Endothelial cell of umbilical vein (primary cell): ENCODE measurements around the gene SUCLG2. TPM values are rescaled to one million over a fixed set of nuclear protein-coding genes. Genes with fewer than 3 reads are reported as not detected.

ENCODE experiments used
- BruUV-seq: library from RNA; stranded (reverse); fragments of 400-500 nt; replicated peaks from 2 replicates; lab custom pipeline; 2021; lab: Mats Ljungman, UMichigan
- CTCF ChIA-PET: fragments of 300-600, 350-600 bp; sonication (Branson Sonifier 250); formaldehyde crosslinking; loops from one replicate; lab custom pipeline; 2021; ENCODE audit warnings: antibody characterized with exemption, inconsistent platforms; lab: Charles Lee
- POLR2A ChIA-PET: fragments of 300-600, 350-600 bp; sonication (Branson Sonifier 250); formaldehyde crosslinking; loops from one replicate; lab custom pipeline; 2021; ENCODE audit warnings: antibody characterized with exemption, inconsistent platforms; lab: Charles Lee
- DNase-seq: peaks from one replicate; pipeline ENCODE4 v3.0.0-alpha.2; 2011; ENCODE audit warnings: low read depth, low spot score
- FAIRE-seq: peaks from 2 replicates; lab custom pipeline; 2011; peaks lifted over from hg19 to GRCh38; lab: Jason Lieb, UNC
- H2AFZ ChIP-seq: 2 replicates; pipeline ENCODE4 v1.6.0; 2012; ENCODE audit warnings: low read depth, low read length, control low read depth, inconsistent platforms
- H3K27ac ChIP-seq: 2 replicates; pipeline ENCODE4 v1.5.1; 2011; ENCODE audit warnings: low read depth, mild to moderate bottlenecking, control low read depth, low read length, moderate library complexity; ENCODE audit not compliant: insufficient read depth
- H3K27me3 ChIP-seq, 2 experiments: 2 replicates each; pipeline versions ENCODE4 v1.6.0 to v1.6.1; 2011; ENCODE audit warnings: low read length in 2 of 2, mixed read lengths in 1 of 2; ENCODE audit not compliant: control insufficient read depth in 2 of 2, insufficient read depth in 2 of 2
- H3K36me3 ChIP-seq, 2 experiments: 2 replicates in 1 of 2; 3 replicates in 1 of 2; pipeline ENCODE4 v1.5.1; 2011; ENCODE audit warnings: low read length in 2 of 2, mild to moderate bottlenecking in 1 of 2, moderate library complexity in 1 of 2; ENCODE audit not compliant: control insufficient read depth in 2 of 2, insufficient read depth in 2 of 2; ENCODE audit errors: extremely low read depth in 1 of 2
- H3K4me1 ChIP-seq: 3 replicates; pipeline ENCODE4 v1.5.1; 2011; ENCODE audit warnings: mild to moderate bottlenecking, low read length; ENCODE audit not compliant: control insufficient read depth, insufficient read depth; ENCODE audit errors: extremely low read depth
- H3K4me2 ChIP-seq: 2 replicates; pipeline ENCODE4 v1.6.1; 2011; ENCODE audit warnings: low read length, control low read depth, mixed read lengths; ENCODE audit not compliant: insufficient read depth
- H3K4me3 ChIP-seq, 3 experiments: fragments of 200-600 bp in 1 of 3; sonication (generic), shearing (Covaris generic) in 1 of 3; replicated peaks in 1 of 3; 2 replicates each; pipeline ENCODE4 v1.5.1; 2011 to 2016; ENCODE audit warnings: control low read depth in 3 of 3, low read length in 3 of 3, mild to moderate bottlenecking in 2 of 3, inconsistent platforms in 1 of 3, low read depth in 1 of 3, moderate library complexity in 1 of 3; ENCODE audit not compliant: insufficient read depth in 1 of 3
- H3K79me2 ChIP-seq: 2 replicates; pipeline ENCODE4 v1.6.0; 2012; ENCODE audit warnings: low read length, inconsistent platforms; ENCODE audit not compliant: control insufficient read depth, insufficient read depth
- H3K9ac ChIP-seq: replicated peaks from 2 replicates; pipeline ENCODE3; 2011; ENCODE audit warnings: low read length, control low read depth; ENCODE audit not compliant: insufficient read depth; ENCODE audit errors: extremely low read depth
- H3K9me1 ChIP-seq: replicated peaks from 3 replicates; pipeline ENCODE4 v1.6.0; 2011; ENCODE audit warnings: mild to moderate bottlenecking, low read length; ENCODE audit not compliant: control insufficient read depth, insufficient read depth; ENCODE audit errors: extremely low read depth
- H3K9me3 ChIP-seq: replicated peaks from 2 replicates; pipeline ENCODE4 v1.5.1; 2012; ENCODE audit warnings: low read length, inconsistent platforms; ENCODE audit not compliant: control insufficient read depth, insufficient read depth
- H4K20me1 ChIP-seq: replicated peaks from 2 replicates; pipeline ENCODE3; 2011; ENCODE audit warnings: mild to moderate bottlenecking, low read length; ENCODE audit not compliant: control insufficient read depth, insufficient read depth; ENCODE audit errors: extremely low read depth
- EZH2 ChIP-seq: IDR thresholded peaks from 2 replicates; pipeline ENCODE4 v1.6.1; 2012; ENCODE audit warnings: borderline replicate concordance, low read depth, mild to moderate bottlenecking, moderate library complexity, low read length, inconsistent platforms; ENCODE audit not compliant: severe bottlenecking
- FOS ChIP-seq: IDR thresholded peaks from 2 replicates; pipeline ENCODE4 v1.6.1; 2011; ENCODE audit warnings: mild to moderate bottlenecking, low read length, moderate library complexity, borderline replicate concordance; ENCODE audit not compliant: insufficient read depth
- GATA2 ChIP-seq: IDR thresholded peaks from 2 replicates; pipeline ENCODE4 v1.7.0; 2011; ENCODE audit warnings: low read depth, mild to moderate bottlenecking, moderate library complexity, mixed read lengths, low read length; ENCODE audit not compliant: insufficient read length, insufficient read depth
- JUN ChIP-seq: IDR thresholded peaks from 2 replicates; pipeline ENCODE4 v1.6.1; 2011; ENCODE audit warnings: borderline replicate concordance, low read depth; ENCODE audit not compliant: insufficient read length, insufficient read depth
- MYC ChIP-seq: IDR thresholded peaks from one replicate; pipeline ENCODE4 v1.6.1; 2011; ENCODE audit warnings: mild to moderate bottlenecking, low read depth, low read length
- POLR2A ChIP-seq: IDR thresholded peaks from 2 replicates; pipeline ENCODE4 v1.6.1; 2012; ENCODE audit warnings: low read depth, mild to moderate bottlenecking, control low read depth, low read length
- POLR2AphosphoS5 ChIP-seq: IDR thresholded peaks from 2 replicates; pipeline ENCODE4 v1.6.1; 2012; ENCODE audit warnings: low read depth, mild to moderate bottlenecking, control low read depth, low read length, moderate library complexity; ENCODE audit not compliant: insufficient read depth
- dilution Hi-C: fragments of 300-500 bp; cut with MboI; formaldehyde crosslinking; loops from one replicate; pipeline ENCODE4 v1.15.0; 2019; ENCODE audit warnings: low sequenced_read_pairs; ENCODE audit not compliant: extremely low pct_ligation_motif_present
- intact Hi-C: fragments of 100-400 bp; cut with micrococcal nuclease; formaldehyde crosslinking; loops from one replicate; pipeline ENCODE4 v1.10.0; 2022
- polyA plus RNA-seq, 4 experiments: library from polyadenylated mRNA; depleted of rRNA in 3 of 4; stranded (reverse) in 3 of 4; unstranded in 1 of 4; fragments of >200 nt; gene quantifications; 2 replicates each; pipeline versions ENCODE4 v1.2.1 to v1.2.3, GENCODE V29; 2011 to 2012; ENCODE audit warnings: missing spikeins in 1 of 4
- total RNA-seq: library from RNA; stranded (reverse); gene quantifications from 2 replicates; pipeline ENCODE4 v1.2.3, GENCODE V29; 2021
- TF ChIP-seq, protein P1 (sequence below), 2 donors: IDR thresholded peaks; 1 replicate in 1 of 2; 2 replicates in 1 of 2; pipeline ENCODE4 v1.5.1; 2011; ENCODE audit warnings: low read length in 2 of 2, mild to moderate bottlenecking in 2 of 2, moderate library complexity in 2 of 2, control low read depth in 1 of 2, inconsistent platforms in 1 of 2, low read depth in 1 of 2; ENCODE audit not compliant: insufficient read depth in 1 of 2; ENCODE audit errors: extremely low read depth in 1 of 2
- TF ChIP-seq, protein P2 (sequence below): IDR thresholded peaks from 2 replicates; pipeline ENCODE4 v1.6.1; 2011; ENCODE audit not compliant: insufficient read depth, insufficient read length

SUCLG2 gene
- total and polyA plus RNA-seq, 2 donors (not counting 3 experiments of a cell fraction or from before 2014, with no cell fraction given) = 8.1 to 38.3 TPM

DNA sequence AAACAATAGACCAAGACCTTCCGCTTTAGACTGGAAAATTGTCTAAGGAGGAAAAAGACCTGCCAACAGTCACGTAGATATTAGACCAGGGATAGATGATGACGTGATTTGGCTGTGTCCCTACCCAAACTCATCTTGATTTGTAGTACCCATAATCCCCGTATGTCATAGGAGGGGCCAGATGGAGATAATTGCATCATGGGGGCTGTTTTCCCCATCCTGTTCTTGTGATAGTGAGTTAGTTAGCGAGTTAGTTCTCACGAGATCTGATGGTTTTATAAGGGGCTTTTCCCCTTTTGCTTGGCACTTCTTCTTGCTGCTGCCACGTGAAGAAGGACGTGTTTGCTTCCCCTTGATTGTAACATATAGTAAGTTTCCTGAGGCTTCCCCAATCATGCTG is 31.7 kb upstream of the SUCLG2 start:
- no peaks in the 10 kb centered on the region for H3K36me3 ChIP-seq
- H2AFZ ChIP-seq = no peak overlapping the region
- TF ChIP-seq, protein P1, sequence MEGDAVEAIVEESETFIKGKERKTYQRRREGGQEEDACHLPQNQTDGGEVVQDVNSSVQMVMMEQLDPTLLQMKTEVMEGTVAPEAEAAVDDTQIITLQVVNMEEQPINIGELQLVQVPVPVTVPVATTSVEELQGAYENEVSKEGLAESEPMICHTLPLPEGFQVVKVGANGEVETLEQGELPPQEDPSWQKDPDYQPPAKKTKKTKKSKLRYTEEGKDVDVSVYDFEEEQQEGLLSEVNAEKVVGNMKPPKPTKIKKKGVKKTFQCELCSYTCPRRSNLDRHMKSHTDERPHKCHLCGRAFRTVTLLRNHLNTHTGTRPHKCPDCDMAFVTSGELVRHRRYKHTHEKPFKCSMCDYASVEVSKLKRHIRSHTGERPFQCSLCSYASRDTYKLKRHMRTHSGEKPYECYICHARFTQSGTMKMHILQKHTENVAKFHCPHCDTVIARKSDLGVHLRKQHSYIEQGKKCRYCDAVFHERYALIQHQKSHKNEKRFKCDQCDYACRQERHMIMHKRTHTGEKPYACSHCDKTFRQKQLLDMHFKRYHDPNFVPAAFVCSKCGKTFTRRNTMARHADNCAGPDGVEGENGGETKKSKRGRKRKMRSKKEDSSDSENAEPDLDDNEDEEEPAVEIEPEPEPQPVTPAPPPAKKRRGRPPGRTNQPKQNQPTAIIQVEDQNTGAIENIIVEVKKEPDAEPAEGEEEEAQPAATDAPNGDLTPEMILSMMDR (IDR thresholded peaks at IDR 0.05; ENCODE audit: extremely low read depth in 1 of 2, insufficient read depth in 1 of 2, low read depth in 1 of 2, low read length in 2 of 2) = no peak
- TF ChIP-seq, protein P2, sequence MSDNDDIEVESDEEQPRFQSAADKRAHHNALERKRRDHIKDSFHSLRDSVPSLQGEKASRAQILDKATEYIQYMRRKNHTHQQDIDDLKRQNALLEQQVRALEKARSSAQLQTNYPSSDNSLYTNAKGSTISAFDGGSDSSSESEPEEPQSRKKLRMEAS = no peak
- TF ChIP-seq FOS (no peak), POLR2A (no peak), JUN (no peak), POLR2AphosphoS5 (no peak), EZH2 (no peak), GATA2 (no peak), MYC (no peak)
- no peak overlapping the region for H3K4me3 ChIP-seq
- ChIA-PET POLR2A (no interaction called here), CTCF (no interaction called here)
- DNase-seq (no peak), FAIRE-seq (no peak)
- H3K9me3 ChIP-seq = no peaks in the 10 kb centered on the region
- BruUV-seq = no TSS peak
- no peaks in the 10 kb centered on the region for H3K79me2 ChIP-seq
- no peaks in the 10 kb centered on the region for H3K27me3 ChIP-seq
- no peaks in the 10 kb centered on the region for H3K9me1 ChIP-seq
- intact Hi-C loops = no loop called here
- H3K27ac ChIP-seq = no peak overlapping the region
- H3K9ac ChIP-seq = no peak overlapping the region
- dilution Hi-C loops = no loop called here
- no peaks in the 10 kb centered on the region for H3K4me1 ChIP-seq
- no peak overlapping the region for H3K4me2 ChIP-seq
- H4K20me1 ChIP-seq = no peaks in the 10 kb centered on the region
